NOMO-1 treated with DMSO at 0.1 percent for 48 hours (cell line): ENCODE results near the gene PRPF40B.

ENCODE experiments used
- DNase-seq: peaks from one replicate; lab custom pipeline; 2025; ENCODE audit not compliant: unreplicated experiment; lab: John Stamatoyannopoulos, UW

The PRPF40B gene

GRCh38 chr12:49655595-49656236 is 32.4 kb downstream of the PRPF40B start:
- DNase-seq, result no peak

GRCh38 chr12:49658276-49658675 is 34.9 kb downstream of the PRPF40B start:
- no peak for DNase-seq

DNA sequence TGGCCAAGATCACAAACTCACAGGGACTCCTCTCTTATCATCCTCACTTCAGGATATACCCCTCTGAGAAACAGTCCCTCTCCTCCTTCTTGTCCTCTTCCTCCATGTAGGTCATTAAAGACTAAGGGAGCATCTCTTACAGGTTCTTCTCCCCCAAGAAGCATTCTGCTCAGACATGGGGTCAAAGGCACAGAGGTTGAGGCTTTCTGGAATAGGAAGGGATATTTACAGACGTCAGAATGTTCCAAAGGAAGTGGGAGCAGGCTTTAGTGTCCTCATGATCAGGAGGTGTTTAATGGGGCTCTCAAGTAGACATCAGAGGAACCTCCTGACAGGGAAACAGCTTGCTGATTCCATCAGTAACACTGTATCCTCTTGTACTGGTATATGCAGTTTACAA is 36.4 kb downstream of the PRPF40B start:
- no peak for DNase-seq

DNA sequence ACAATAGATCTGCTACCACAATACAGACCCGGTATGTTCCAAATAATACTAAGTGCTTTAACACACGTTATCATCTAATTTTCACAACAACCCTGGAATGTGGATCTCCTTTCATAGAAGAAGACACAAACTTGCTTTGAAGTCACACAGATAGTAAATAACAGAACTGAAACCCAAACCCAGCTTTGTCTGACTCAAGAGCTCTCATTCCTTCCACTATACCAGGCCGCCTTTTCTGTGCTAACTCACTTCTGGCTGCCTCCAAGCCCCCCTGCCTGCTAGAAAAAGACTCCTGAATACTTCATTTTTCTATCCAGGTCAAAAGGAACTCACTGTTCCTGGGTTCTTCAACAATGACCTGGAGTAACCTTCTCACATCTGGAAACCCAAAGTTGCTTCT is 37.8 kb downstream of the PRPF40B start:
- DNase-seq, result peak; percentile 67

- no peak for DNase-seq
Observed at GRCh38 chr12:49661746-49662145, 38.4 kb downstream of the PRPF40B start.

- peak; percentile 97 for DNase-seq
Observed at GRCh38 chr12:49662998-49663843, 39.9 kb downstream of the PRPF40B start.

DNA sequence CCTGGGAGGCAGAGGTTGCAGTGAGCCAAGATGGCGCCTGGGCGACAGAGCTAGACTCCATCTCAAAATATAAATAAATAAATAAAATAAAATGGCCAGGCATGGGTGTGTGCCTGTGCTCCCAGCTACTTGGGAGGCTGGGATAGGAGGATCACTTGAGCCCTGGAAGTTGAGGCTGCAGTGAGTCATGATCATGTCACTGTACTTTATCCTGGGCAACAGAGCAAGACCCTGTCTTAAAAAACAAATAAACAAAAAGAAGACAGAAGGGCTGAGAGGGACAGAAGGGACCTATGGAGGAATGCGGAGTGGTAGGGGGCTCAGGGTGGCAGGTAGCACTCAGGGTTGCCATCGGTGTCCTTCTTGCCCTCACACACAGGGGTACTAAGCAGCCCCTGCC is 40.8 kb downstream of the PRPF40B start:
- DNase-seq, result no peak

DNA sequence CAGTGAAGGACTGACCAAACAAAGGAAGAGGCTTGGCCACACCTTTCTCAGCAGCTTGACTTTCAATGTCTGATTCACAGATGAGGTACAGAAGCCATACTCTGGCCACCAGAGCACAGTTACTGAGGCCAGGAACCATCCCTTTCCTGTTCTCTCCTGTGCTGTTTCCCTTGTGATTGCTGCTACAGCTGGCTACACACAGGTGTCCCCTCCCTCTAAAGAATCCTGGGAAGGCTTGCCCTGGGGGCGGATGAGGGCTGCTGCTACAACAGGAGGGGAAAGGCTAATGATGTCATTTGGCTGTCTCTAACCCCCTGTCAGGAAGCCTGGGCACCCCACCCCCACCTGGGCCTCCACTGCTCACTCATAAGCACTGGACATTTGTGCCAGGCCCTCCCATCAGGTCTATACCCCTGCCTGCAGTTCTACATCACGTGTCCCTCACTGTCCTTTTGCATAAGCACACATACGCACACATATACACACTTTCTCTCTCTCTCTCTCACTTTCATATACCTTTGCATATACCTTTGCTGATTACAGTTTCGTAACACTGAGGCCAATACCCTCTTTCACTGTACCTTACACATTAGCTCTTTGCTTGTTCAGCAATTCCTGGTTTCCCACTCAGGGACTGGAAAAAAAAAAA is 41.4 kb downstream of the PRPF40B start:
- no peak for DNase-seq

DNA sequence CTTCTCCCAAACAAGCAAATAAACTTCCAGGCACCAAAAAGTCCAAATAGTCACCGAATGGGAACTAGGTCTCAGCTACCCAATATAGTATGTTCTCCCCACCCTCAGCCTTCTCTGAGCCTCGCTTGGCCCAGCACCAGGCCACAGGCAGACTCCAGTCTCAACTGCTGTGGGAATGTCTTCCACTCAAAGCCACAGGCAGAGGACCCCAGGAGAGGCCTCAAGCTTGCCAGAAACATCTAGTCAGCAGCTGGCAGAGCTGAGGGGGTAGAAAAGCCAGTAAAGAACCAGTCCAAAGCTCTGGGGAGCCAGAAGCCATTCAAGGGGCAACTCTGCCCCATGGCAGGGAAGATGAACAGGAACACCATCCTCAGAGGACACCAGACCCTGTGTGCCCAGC is 42.0 kb downstream of the PRPF40B start:
- DNase-seq, result no peak

GRCh38 chr12:49666176-49666575 is 42.8 kb downstream of the PRPF40B start:
- no peak for DNase-seq

DNA sequence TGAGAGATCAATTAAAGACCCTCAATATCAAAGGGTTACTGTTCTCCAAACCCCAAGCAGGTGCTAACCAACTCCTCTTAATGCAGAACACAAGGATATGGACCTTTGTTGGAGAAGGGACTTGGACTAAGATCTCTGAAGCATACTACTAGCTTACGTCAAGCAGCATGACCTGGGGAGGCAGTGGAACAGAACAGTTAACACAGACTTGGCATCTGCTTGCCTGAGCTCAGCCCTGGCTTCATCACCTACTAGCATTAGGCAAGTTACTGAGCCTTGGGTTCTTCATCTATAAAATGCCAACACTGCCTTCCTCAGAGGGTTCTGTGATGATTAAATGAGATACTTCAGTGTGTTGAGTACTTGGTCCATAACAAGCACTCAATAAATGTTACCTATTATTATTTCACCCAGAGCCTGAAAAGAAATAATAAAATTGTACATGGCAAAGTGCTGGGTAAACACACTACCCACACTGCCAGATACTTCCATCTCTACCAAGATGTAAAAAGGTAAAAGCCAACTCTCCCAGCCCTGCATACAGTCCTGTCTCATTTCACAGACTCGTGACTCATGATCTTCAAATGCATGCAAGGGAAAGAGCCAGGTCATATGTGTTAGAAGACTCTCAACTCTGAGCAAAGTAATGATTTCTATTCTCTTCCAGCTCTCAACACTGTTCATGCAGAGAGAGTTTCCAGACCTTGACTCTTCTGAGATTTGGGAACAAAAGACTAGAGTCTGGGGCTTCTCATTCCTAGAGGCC is 44.1 kb downstream of the PRPF40B start:
- DNase-seq, result no peak

DNA sequence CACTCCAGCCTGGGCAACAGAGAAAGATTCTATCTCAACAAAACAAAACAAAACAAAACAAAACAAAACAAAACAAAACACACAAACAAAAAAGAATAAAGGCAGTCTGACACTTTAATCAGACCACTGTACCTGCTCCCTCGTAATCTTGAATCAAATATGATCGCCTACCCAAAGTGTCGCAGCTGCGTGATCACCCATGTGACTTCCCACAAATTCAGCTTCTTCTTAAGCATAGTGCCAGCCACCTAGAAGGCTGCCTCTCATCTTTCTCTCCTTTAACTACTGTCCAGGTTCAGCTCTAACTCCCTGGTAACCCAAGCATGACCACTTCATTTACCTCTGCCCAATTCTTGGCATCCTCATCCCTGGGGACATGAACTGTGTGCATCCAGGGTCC is 46.4 kb downstream of the PRPF40B start:
- DNase-seq, result no peak

DNA sequence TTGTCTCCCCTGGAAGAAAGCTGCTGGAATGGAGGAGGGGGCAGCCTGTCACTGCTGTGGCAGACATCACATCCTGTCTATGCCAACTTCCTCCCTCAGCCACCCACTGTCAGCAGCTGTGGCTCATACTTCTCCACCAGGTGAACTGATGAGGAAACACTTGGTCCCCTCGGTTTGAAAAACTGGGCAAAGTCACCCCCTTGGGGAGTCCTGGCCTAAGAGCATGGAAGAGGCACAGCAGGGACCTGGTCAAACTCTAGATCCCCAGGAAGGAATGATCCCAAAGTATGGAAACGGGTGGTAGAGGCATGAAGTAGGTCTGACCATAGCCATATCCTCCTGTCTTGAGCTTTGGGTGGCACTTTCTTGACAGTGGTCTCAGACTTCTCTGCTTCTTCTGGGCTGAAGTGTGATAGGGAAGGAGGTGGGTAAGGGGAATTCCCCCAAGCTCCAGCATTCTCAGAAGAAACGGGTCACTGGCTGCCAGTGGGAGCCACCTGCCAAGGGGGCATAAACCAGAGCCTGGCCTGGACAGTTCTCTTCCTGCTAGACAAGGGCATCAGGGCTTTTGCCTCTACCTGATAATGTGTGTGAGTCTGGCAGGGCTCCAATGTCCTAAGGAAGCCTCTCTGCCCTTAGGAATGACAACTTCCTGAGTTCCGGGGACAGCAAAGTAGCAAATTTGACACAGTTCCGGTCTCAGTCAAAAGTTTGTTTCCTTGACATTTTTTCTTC is 47.8 kb downstream of the PRPF40B start:
- DNase-seq, result peak; percentile 12

- DNase-seq, result peak; percentile 18
Observed at GRCh38 chr12:49672301-49673217, 49.2 kb downstream of the PRPF40B start.

DNA sequence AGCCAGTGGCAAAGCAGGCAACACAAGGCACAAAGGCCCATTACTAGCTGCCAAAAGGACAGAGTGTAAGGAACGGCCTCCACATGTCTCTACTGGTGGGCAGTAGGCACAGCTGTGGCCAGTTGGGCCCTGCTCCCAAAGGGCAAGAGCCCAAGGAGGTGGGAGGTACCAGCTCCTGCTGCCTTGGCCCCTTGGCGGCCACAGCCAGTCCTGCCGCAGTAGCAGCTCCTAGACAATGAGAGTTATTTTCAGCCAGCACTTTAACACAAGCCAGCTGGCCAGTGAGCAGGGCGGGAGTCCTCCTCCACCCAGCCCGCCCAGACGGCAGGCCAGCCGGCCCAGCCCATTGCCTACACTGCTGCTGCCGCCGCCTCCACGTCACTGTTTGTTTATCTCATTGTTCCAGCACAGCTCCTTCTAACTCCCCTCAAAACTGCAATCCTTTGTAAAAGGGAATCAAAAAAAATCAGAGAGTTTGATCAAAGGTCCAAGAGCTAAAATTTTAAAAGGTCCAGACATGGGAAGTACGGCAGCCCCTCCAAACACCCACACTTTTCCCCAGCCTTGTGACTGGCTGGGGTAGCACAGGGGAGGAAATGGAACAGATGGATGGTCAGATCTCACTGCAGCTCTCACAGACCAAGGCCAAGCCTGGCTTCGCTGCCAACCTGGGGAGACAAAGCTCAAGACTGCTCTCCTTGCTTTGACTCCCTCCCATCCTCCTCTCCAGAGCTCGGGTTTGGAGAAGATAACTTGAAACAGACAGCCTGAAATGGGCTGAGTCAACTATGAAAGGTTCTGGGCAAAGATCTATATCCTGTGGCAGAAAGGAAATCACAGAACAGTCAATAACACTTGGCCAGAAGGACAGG is 50.3 kb downstream of the PRPF40B start:
- DNase-seq, result no peak

- DNase-seq, result no peak
Observed at GRCh38 chr12:49674318-49674981, 51.1 kb downstream of the PRPF40B start.

- DNase-seq, result no peak
Observed at GRCh38 chr12:49675137-49675536, 51.8 kb downstream of the PRPF40B start.

- DNase-seq, result no peak
Observed at GRCh38 chr12:49678711-49679110, 55.4 kb downstream of the PRPF40B start.
